WTC11 (cell line): ENCODE data around the gene KRT32. TPM values are rescaled to one million over a fixed set of nuclear protein-coding genes. Genes with fewer than 3 reads are reported as not detected.

ENCODE experiments used
- ATAC-seq: fragments of 200-7000 bp; cut with Tn5 transposase; 2 replicates; pipeline ENCODE4 v1.10.0; 2021; ENCODE audit warnings: mild to moderate bottlenecking, moderate library complexity
- CTCF ChIA-PET: fragments of 300-600 bp; sonication (Branson Sonifier 250); formaldehyde crosslinking; loops from one replicate; lab custom pipeline; 2021; ENCODE audit warnings: antibody characterized with exemption; lab: Charles Lee
- POLR2A ChIA-PET: fragments of 350-600 bp; sonication (Branson Sonifier 250); formaldehyde crosslinking; loops from one replicate; lab custom pipeline; 2021; ENCODE audit warnings: antibody characterized with exemption; lab: Charles Lee
- DNase-seq: peaks from one replicate; pipeline ENCODE4 v3.0.0; 2021; ENCODE audit warnings: low spot score
- H3K27ac Mint-ChIP-seq: 2 replicates; pipeline ENCODE4 v1.8.0; 2021; ENCODE audit warnings: mixed read lengths
- H3K27me3 Mint-ChIP-seq: 2 replicates; pipeline ENCODE4 v1.8.0; 2021; ENCODE audit warnings: low read depth, mild to moderate bottlenecking, moderate library complexity, mixed read lengths
- H3K36me3 Mint-ChIP-seq: 2 replicates; pipeline ENCODE4 v1.8.0; 2021; ENCODE audit warnings: mixed read lengths
- H3K4me1 Mint-ChIP-seq: 2 replicates; pipeline ENCODE4 v1.8.0; 2022; ENCODE audit warnings: mixed read lengths
- H3K4me3 Mint-ChIP-seq: 2 replicates; pipeline ENCODE4 v1.8.0; 2021; ENCODE audit warnings: mild to moderate bottlenecking, moderate library complexity, mixed read lengths
- H3K9me3 Mint-ChIP-seq: 2 replicates; pipeline ENCODE4 v1.8.0; 2021; ENCODE audit warnings: mixed read lengths
- IRF1 ChIP-seq: sonication (generic); formaldehyde crosslinking; IDR thresholded peaks from 2 replicates; pipeline ENCODE4 v1.8.0; 2023; ENCODE audit warnings: missing genetic modification reagents
- JAZF1 ChIP-seq: fragments of 250-450 bp; sonication (Bioruptor Pico); IDR thresholded peaks from 2 replicates; pipeline ENCODE4 v1.9.0; 2021; ENCODE audit warnings: moderate library complexity, mild to moderate bottlenecking, inconsistent platforms
- MXD4 ChIP-seq: fragments of 250-450 bp; sonication (Bioruptor Pico); IDR thresholded peaks from 2 replicates; pipeline ENCODE4 v1.8.0; 2021; ENCODE audit warnings: mild to moderate bottlenecking, moderate library complexity, borderline replicate concordance
- NFYB ChIP-seq: sonication (generic); formaldehyde crosslinking; conservative IDR thresholded peaks from 2 replicates; pipeline ENCODE4 v1.8.0; 2022; ENCODE audit warnings: low read depth, missing genetic modification reagents
- NR2C2 ChIP-seq: sonication (generic); formaldehyde crosslinking; IDR thresholded peaks from 2 replicates; pipeline ENCODE4 v1.8.0; 2022; ENCODE audit warnings: mild to moderate bottlenecking, missing genetic modification reagents
- RORB ChIP-seq: fragments of 250-450 bp; sonication (Bioruptor Pico); IDR thresholded peaks from 2 replicates; pipeline ENCODE4 v1.9.0; 2021; ENCODE audit warnings: mild to moderate bottlenecking
- TCF7 ChIP-seq: sonication (generic); formaldehyde crosslinking; IDR thresholded peaks from 2 replicates; pipeline ENCODE4 v1.8.0; 2022; ENCODE audit warnings: mild to moderate bottlenecking, low read depth, missing genetic modification reagents, moderate library complexity
- TEAD4 ChIP-seq: sonication (generic); formaldehyde crosslinking; IDR thresholded peaks from 2 replicates; pipeline ENCODE4 v1.8.0; 2022; ENCODE audit warnings: mild to moderate bottlenecking, missing genetic modification reagents
- ZNF263 ChIP-seq: sonication (generic); formaldehyde crosslinking; IDR thresholded peaks from 2 replicates; pipeline ENCODE4 v1.8.1; 2022; ENCODE audit warnings: low read depth, mild to moderate bottlenecking, moderate library complexity, missing genetic modification reagents
- ZNF317 ChIP-seq: sonication (generic); formaldehyde crosslinking; IDR thresholded peaks from 2 replicates; pipeline ENCODE4 v1.8.1; 2023; ENCODE audit warnings: low read depth, mild to moderate bottlenecking, moderate library complexity, missing genetic modification reagents, borderline replicate concordance
- ZNF532 ChIP-seq: fragments of 250-450 bp; sonication (Bioruptor Pico); IDR thresholded peaks from 2 replicates; pipeline ENCODE4 v1.9.0; 2021; ENCODE audit warnings: mild to moderate bottlenecking, borderline replicate concordance
- total RNA-seq: library from RNA; stranded (reverse); gene quantifications from 3 replicates; pipeline ENCODE4 v1.2.3, GENCODE V29; 2021
- TF ChIP-seq, protein P1 (sequence below): sonication (generic); formaldehyde crosslinking; IDR thresholded peaks from 2 replicates; pipeline ENCODE4 v1.8.1; 2023; ENCODE audit warnings: mild to moderate bottlenecking, missing genetic modification reagents, moderate library complexity
- TF ChIP-seq, protein P2 (sequence below): sonication (generic); formaldehyde crosslinking; IDR thresholded peaks from 2 replicates; pipeline ENCODE4 v1.8.1; 2022; ENCODE audit warnings: low read depth, missing genetic modification reagents, borderline replicate concordance
- TF ChIP-seq, protein P3 (sequence below): fragments of 250-450 bp; sonication (Bioruptor Pico); IDR thresholded peaks from 2 replicates; pipeline ENCODE4 v1.9.0; 2021; ENCODE audit warnings: mild to moderate bottlenecking
- TF ChIP-seq, protein P4 (sequence below): fragments of 250-450 bp; sonication (Bioruptor Pico); conservative IDR thresholded peaks from 2 replicates; pipeline ENCODE4 v1.9.0; 2021; ENCODE audit warnings: mild to moderate bottlenecking
- TF ChIP-seq, protein P5 (sequence below): sonication (generic); formaldehyde crosslinking; IDR thresholded peaks from 2 replicates; pipeline ENCODE4 v1.8.1; 2023; ENCODE audit warnings: mild to moderate bottlenecking, missing genetic modification reagents, moderate library complexity

KRT32 gene
- total RNA-seq, 1 experiment from 2014 or later: not detected

DNA sequence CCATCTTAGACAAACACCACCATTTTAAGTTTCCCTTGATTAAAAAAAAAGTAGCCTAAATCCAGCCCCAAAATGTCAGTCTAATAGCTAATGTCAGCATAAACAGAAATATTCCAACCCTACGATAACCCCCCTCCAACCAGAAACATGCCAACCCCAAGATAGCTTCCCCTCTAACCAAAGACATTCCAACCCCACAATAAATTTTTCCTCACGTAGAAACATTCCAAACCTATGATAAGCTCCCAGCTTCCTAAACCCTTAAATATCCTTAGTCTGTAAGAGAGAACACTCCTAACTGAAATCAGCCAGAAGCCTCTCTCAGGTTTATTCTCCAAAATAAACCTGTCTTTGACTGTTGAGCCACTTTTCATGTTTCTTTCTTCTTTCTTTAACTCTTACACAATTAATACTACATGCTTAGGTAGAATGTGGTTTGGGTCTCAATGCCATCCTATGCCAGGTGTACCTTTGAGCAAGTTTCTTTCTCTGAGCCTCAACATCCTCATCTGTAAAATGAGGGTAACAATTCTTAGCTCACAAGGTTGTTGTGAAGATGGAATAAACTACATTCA lies 15.9 kb downstream of the KRT32 start:
- Mint-ChIP-seq H3K4me1 (no peaks in the 10 kb centered on the region), H3K27me3 (peaks cover 10% of the 10 kb centered on the region), H3K4me3 (no peak overlapping the region), H3K36me3 (peaks cover 15% of the 10 kb centered on the region), H3K27ac (no peak overlapping the region), H3K9me3 (peaks cover 37% of the 10 kb centered on the region)
- TF ChIP-seq, protein P1, sequence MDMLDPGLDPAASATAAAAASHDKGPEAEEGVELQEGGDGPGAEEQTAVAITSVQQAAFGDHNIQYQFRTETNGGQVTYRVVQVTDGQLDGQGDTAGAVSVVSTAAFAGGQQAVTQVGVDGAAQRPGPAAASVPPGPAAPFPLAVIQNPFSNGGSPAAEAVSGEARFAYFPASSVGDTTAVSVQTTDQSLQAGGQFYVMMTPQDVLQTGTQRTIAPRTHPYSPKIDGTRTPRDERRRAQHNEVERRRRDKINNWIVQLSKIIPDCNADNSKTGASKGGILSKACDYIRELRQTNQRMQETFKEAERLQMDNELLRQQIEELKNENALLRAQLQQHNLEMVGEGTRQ (CRISPR knock-in tag): no peak
- no peak for TF ChIP-seq TCF7 (CRISPR knock-in tag)
- TF ChIP-seq NR2C2 (CRISPR knock-in tag): no peak
- DNase-seq (no peak), ATAC-seq (no peak)
- POLR2A ChIA-PET: no interaction called here
- CTCF ChIA-PET: interaction anchor here (1.0 kb wide), 2 partner anchors 34 to 98 kb away, joined by 3 to 5 read pairs; no protein-coding TSS in a partner anchor

GRCh38 chr17:41449008-41449407 lies 18.2 kb downstream of the KRT32 start:
- Mint-ChIP-seq H3K27me3 (peaks cover 12% of the 10 kb centered on the region), H3K9me3 (peaks cover 37% of the 10 kb centered on the region), H3K4me3 (no peak overlapping the region), H3K4me1 (no peaks in the 10 kb centered on the region), H3K27ac (no peak overlapping the region), H3K36me3 (peaks cover 15% of the 10 kb centered on the region)
- DNase-seq (no peak), ATAC-seq (no peak)
- CTCF ChIA-PET: interaction anchor here (0.8 to 2.8 kb wide), 3 partner anchors 31 to 100 kb away, joined by 3 to 12 read pairs (median 6); no protein-coding TSS in a partner anchor
- POLR2A ChIA-PET: no interaction called here
- TF ChIP-seq ZNF263: no peak
- TF ChIP-seq, protein P2, sequence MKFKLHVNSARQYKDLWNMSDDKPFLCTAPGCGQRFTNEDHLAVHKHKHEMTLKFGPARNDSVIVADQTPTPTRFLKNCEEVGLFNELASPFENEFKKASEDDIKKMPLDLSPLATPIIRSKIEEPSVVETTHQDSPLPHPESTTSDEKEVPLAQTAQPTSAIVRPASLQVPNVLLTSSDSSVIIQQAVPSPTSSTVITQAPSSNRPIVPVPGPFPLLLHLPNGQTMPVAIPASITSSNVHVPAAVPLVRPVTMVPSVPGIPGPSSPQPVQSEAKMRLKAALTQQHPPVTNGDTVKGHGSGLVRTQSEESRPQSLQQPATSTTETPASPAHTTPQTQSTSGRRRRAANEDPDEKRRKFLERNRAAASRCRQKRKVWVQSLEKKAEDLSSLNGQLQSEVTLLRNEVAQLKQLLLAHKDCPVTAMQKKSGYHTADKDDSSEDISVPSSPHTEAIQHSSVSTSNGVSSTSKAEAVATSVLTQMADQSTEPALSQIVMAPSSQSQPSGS (CRISPR knock-in tag): no peak
- no peak for TF ChIP-seq TEAD4 (CRISPR knock-in tag)
- TF ChIP-seq JAZF1 (CRISPR knock-in tag): no peak
- TF ChIP-seq, all 79 proteins: peak for 0

- no peak for DNase-seq
- Mint-ChIP-seq H3K27me3 (peaks cover 12% of the 10 kb centered on the region), H3K27ac (no peak overlapping the region), H3K36me3 (peaks cover 15% of the 10 kb centered on the region), H3K9me3 (peaks cover 34% of the 10 kb centered on the region), H3K4me1 (no peaks in the 10 kb centered on the region), H3K4me3 (no peak overlapping the region)
- CTCF ChIA-PET: interaction anchor here (0.9 to 2.8 kb wide), 3 partner anchors 31 to 200 kb away, joined by 3 to 12 read pairs (median 6); no protein-coding TSS in a partner anchor
- POLR2A ChIA-PET: no interaction called here
- ATAC-seq: no peak
- TF ChIP-seq, protein P3, sequence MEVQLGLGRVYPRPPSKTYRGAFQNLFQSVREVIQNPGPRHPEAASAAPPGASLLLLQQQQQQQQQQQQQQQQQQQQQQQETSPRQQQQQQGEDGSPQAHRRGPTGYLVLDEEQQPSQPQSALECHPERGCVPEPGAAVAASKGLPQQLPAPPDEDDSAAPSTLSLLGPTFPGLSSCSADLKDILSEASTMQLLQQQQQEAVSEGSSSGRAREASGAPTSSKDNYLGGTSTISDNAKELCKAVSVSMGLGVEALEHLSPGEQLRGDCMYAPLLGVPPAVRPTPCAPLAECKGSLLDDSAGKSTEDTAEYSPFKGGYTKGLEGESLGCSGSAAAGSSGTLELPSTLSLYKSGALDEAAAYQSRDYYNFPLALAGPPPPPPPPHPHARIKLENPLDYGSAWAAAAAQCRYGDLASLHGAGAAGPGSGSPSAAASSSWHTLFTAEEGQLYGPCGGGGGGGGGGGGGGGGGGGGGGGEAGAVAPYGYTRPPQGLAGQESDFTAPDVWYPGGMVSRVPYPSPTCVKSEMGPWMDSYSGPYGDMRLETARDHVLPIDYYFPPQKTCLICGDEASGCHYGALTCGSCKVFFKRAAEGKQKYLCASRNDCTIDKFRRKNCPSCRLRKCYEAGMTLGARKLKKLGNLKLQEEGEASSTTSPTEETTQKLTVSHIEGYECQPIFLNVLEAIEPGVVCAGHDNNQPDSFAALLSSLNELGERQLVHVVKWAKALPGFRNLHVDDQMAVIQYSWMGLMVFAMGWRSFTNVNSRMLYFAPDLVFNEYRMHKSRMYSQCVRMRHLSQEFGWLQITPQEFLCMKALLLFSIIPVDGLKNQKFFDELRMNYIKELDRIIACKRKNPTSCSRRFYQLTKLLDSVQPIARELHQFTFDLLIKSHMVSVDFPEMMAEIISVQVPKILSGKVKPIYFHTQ (CRISPR knock-in tag): no peak
- no peak for TF ChIP-seq MXD4
- TF ChIP-seq ZNF317 (CRISPR knock-in tag): no peak
- TF ChIP-seq, protein P4, sequence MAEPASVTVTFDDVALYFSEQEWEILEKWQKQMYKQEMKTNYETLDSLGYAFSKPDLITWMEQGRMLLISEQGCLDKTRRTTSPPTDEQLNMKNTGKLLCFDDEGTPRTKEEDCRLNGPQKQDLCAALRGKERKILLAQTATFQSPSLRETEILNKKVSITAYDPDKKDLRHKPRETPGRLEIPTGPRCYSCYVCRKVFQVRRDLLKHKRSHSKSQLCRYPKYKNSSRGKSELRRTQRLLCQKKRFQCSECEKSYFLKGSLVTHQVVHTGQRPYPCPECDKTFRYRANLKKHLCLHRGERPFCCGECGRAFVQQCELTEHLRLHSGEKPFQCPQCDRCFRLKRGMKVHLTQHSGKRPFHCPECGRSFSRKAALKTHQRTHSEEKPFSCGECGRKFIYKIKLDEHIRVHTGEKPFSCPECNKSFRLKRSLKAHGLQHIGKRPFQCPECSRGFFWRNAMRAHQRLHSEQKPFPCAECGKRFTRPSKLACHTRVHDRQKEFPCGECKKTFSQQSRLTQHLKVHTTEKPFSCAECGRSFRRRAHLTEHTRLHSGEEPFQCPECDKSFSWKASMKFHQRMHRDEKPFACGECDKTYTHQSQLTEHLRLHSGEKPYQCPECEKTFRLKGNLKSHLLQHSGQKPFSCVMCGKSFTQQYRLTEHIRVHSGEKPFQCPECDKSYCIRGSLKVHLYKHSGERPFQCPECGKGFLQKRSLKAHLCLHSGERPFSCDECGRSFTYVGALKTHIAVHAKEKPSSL: no peak
- TF ChIP-seq, protein P1 (CRISPR knock-in tag): no peak
- no peak for TF ChIP-seq NFYB
- TF ChIP-seq RORB (CRISPR knock-in tag): no peak
- TF ChIP-seq ZNF532 (CRISPR knock-in tag): no peak
- TF ChIP-seq, protein P5, sequence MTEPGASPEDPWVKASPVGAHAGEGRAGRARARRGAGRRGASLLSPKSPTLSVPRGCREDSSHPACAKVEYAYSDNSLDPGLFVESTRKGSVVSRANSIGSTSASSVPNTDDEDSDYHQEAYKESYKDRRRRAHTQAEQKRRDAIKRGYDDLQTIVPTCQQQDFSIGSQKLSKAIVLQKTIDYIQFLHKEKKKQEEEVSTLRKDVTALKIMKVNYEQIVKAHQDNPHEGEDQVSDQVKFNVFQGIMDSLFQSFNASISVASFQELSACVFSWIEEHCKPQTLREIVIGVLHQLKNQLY (CRISPR knock-in tag): no peak
- TF ChIP-seq IRF1: no peak
- TF ChIP-seq ZNF263: no peak
These were observed 18.7 kb downstream of the KRT32 start for GRCh38 chr17:41448506-41448905.
